Activated CD4-positive, alpha-beta T cell treated with anti-CD3 and anti-CD28 coated beads, Interleukin-2, Interleukin-6, amounts not matched to agents 100 ng/mL and 50 ng/mL, durations not matched to agents 16 hours and 8 hours (primary cell): ENCODE measurements around the gene HNRNPA2B1.

Experiments used
- DNase-seq: peaks from one replicate; pipeline ENCODE4 v3.0.0-alpha.2; 2020

HNRNPA2B1 gene

GRCh38 chr7:26141077-26141476 lies 59.5 kb downstream of the HNRNPA2B1 start:
- DNase-seq: no peak

- no peak for DNase-seq
Observed at GRCh38 chr7:26140380-26140779, 60.2 kb downstream of the HNRNPA2B1 start.
